Diencephalon (tissue), 1 donor: ENCODE measurements around the gene FAM25G. TPM values are rescaled to one million over a fixed set of nuclear protein-coding genes. Genes with fewer than 3 reads are reported as not detected.

Experiments
- small RNA-seq: library from RNA; depleted of rRNA; stranded (forward); fragments of <200 nt; gene quantifications from one replicate; pipeline ENCODE3, GENCODE V24; 2014
- total RNA-seq: library from RNA; depleted of rRNA; stranded (reverse); fragments of >200 nt; gene quantifications from one replicate; pipeline ENCODE4 v1.2.3, GENCODE V29; 2014

The FAM25G gene
- not detected for total RNA-seq

GRCh38 chr10:47491600-47491999 is at the start of gene FAM25G:
Gene FAM25G, minus strand, starts transcription at chr10:47491700. Its CDS starts 26 bp downstream, at chr10:47491674.

GRCh38 chr10:47523475-47523874 is 32.0 kb upstream of the FAM25G start, which contains the start of gene AGAP9:
Gene AGAP9, minus strand, starts transcription at chr10:47523638. Its CDS starts 112 bp downstream, at chr10:47523526.

GRCh38 chr10:47483923-47484322 is 7.6 kb downstream of the FAM25G start, which contains the start of gene ANXA8:
Gene ANXA8, minus strand, starts transcription at chr10:47484115. Its CDS starts 182 bp downstream, at chr10:47483933.

Small RNA genes lying within 50 kb of the gene (small RNA-seq; reads per million reads assigned to genes)
- not detected for gene AL591684.3
- gene RNA5SP312 = not detected

Other genes with a start within 250 kb of the FAM25G start
- gene GDF10, start 191.5 kb downstream of the FAM25G start, total RNA-seq = 3.0 TPM
- 0.23 TPM for gene GDF2, start 169.2 kb downstream of the FAM25G start, total RNA-seq
- not detected for gene RBP3, start 143.3 kb downstream of the FAM25G start, total RNA-seq
- 1.6 TPM for gene ZNF488, start 107.4 kb downstream of the FAM25G start, total RNA-seq
- not detected for gene ANXA8, start 7.6 kb downstream of the FAM25G start, total RNA-seq
- 1.6 TPM for gene AGAP9, start 31.9 kb upstream of the FAM25G start, total RNA-seq